ENCODE measurements around the gene OSBPL10. TPM values are rescaled to one million over a fixed set of nuclear protein-coding genes. Genes with fewer than 3 reads are reported as not detected.

Gene OSBPL10
- total RNA-seq, 1 experiment from 2014 or later: 48.0 TPM

- no TSS peak for BruUV-seq (replicated peaks)
- CTCF ChIA-PET: no interaction called here
- Histone ChIP-seq H3K27me3 (ENCODE audit: low read length) (no peaks in the 10 kb centered on the region), H3K9ac (ENCODE audit: low read length) (no peak overlapping the region), H3F3A (ENCODE audit: low read length, unreplicated experiment) (no peaks in the 10 kb centered on the region), H3K9me2 (replicated peaks; ENCODE audit: low read length) (no peaks in the 10 kb centered on the region), H4K20me1 (ENCODE audit: low read length) (no peaks in the 10 kb centered on the region), H3K4me1 (ENCODE audit: insufficient read depth, low read length) (no peaks in the 10 kb centered on the region), H3K79me2 (ENCODE audit: low read length) (no peaks in the 10 kb centered on the region), H3K27ac (ENCODE audit: low read length) (no peak overlapping the region), H3K9me3 (ENCODE audit: low read length) (peaks cover 11% of the 10 kb centered on the region), H2AFZ (ENCODE audit: low read length) (no peak overlapping the region), H3K4me2 (ENCODE audit: low read length) (no peak overlapping the region), H3K36me3 (ENCODE audit: low read depth, low read length) (peaks cover 15% of the 10 kb centered on the region), H3K4me3 (ENCODE audit: low read length) (no peak overlapping the region)
- TF ChIP-seq EZH2 (IDR thresholded peaks at IDR 0.05; ENCODE audit: low read length, unreplicated experiment) (no peak), CTCF (conservative IDR thresholded peaks at IDR 0.05; ENCODE audit: low read depth, low read length) (no peak), EZH2phosphoT487 (IDR thresholded peaks at IDR 0.05; ENCODE audit: borderline replicate concordance, low read length) (no peak)
- intact Hi-C loops (cut with micrococcal nuclease): no loop called here
- ATAC-seq (no peak), DNase-seq (no peak)
- POLR2A ChIA-PET (ENCODE audit: unreplicated experiment): no interaction called here
Measured at GRCh38 chr3:31659246-31659645, 321.8 kb downstream of the OSBPL10 start.

- DNase-seq (no peak), ATAC-seq (no peak)
- no peaks in the 10 kb centered on the region for H3K4me1 ChIP-seq (ENCODE audit: insufficient read depth, low read length)
- peaks cover 32% of the 10 kb centered on the region; the same call in 1 of the 2 replicates for H3K36me3 ChIP-seq (ENCODE audit: low read depth, low read length)
- peaks cover 18% of the 10 kb centered on the region for H3K9me3 ChIP-seq (ENCODE audit: low read length)
- H2AFZ ChIP-seq (ENCODE audit: low read length): no peak overlapping the region
- CTCF ChIA-PET: no interaction called here
- no peaks in the 10 kb centered on the region for H3K9me2 ChIP-seq (replicated peaks; ENCODE audit: low read length)
- intact Hi-C loops (cut with micrococcal nuclease): no loop called here
- H3K27ac ChIP-seq (ENCODE audit: low read length): no peak overlapping the region
- no TSS peak for BruUV-seq (replicated peaks)
- POLR2A ChIA-PET (ENCODE audit: unreplicated experiment): no interaction called here
- H3K79me2 ChIP-seq (ENCODE audit: low read length): no peaks in the 10 kb centered on the region
- H3K27me3 ChIP-seq (ENCODE audit: low read length): no peaks in the 10 kb centered on the region
- H3K4me3 ChIP-seq (ENCODE audit: low read length): no peak overlapping the region
- no peak overlapping the region for H3K9ac ChIP-seq (ENCODE audit: low read length)
- H3F3A ChIP-seq (ENCODE audit: low read length, unreplicated experiment): no peaks in the 10 kb centered on the region
- no peaks in the 10 kb centered on the region for H4K20me1 ChIP-seq (ENCODE audit: low read length)
- no peak for TF ChIP-seq EZH2 (IDR thresholded peaks at IDR 0.05; ENCODE audit: low read length, unreplicated experiment)
- no peak for TF ChIP-seq CTCF (conservative IDR thresholded peaks at IDR 0.05; ENCODE audit: low read depth, low read length)
- no peak for TF ChIP-seq EZH2phosphoT487 (IDR thresholded peaks at IDR 0.05; ENCODE audit: borderline replicate concordance, low read length)
- H3K4me2 ChIP-seq (ENCODE audit: low read length): no peak overlapping the region
Measured at GRCh38 chr3:31654998-31655397, 326.1 kb downstream of the OSBPL10 start.

GRCh38 chr3:31653464-31653863 is 327.6 kb downstream of the OSBPL10 start:
- BruUV-seq (replicated peaks): no TSS peak
- DNase-seq (no peak), ATAC-seq (no peak)
- ChIA-PET CTCF (interaction anchor here (0.6 kb wide), 1 partner anchor 328 kb away, joined by 3 read pairs; the partner anchor contains the start of genes OSBPL10 and ZNF860), POLR2A (ENCODE audit: unreplicated experiment) (no interaction called here)
- TF ChIP-seq EZH2 (IDR thresholded peaks at IDR 0.05; ENCODE audit: low read length, unreplicated experiment) (no peak), CTCF (conservative IDR thresholded peaks at IDR 0.05; ENCODE audit: low read depth, low read length) (no peak), EZH2phosphoT487 (IDR thresholded peaks at IDR 0.05; ENCODE audit: borderline replicate concordance, low read length) (no peak)
- Histone ChIP-seq H3K79me2 (ENCODE audit: low read length) (no peaks in the 10 kb centered on the region), H3K27ac (ENCODE audit: low read length) (no peak overlapping the region), H3K4me3 (ENCODE audit: low read length) (no peak overlapping the region), H3K4me2 (ENCODE audit: low read length) (no peak overlapping the region), H3F3A (ENCODE audit: low read length, unreplicated experiment) (no peaks in the 10 kb centered on the region), H2AFZ (ENCODE audit: low read length) (no peak overlapping the region), H4K20me1 (ENCODE audit: low read length) (no peaks in the 10 kb centered on the region), H3K9me3 (ENCODE audit: low read length) (peaks cover 31% of the 10 kb centered on the region), H3K9me2 (replicated peaks; ENCODE audit: low read length) (no peaks in the 10 kb centered on the region), H3K4me1 (ENCODE audit: insufficient read depth, low read length) (no peaks in the 10 kb centered on the region), H3K27me3 (ENCODE audit: low read length) (no peaks in the 10 kb centered on the region), H3K36me3 (ENCODE audit: low read depth, low read length) (peaks cover 47% of the 10 kb centered on the region; the same call in 1 of the 2 replicates), H3K9ac (ENCODE audit: low read length) (no peak overlapping the region)
- intact Hi-C loops (cut with micrococcal nuclease): no loop called here

Data from PC-3 (cell line).